HEK293 (cell line): Measurements from ENCODE around the gene SPACA7.

Experiments used
- CTCF ChIA-PET: fragments of 350-600 bp; formaldehyde crosslinking; extraction: SDS; loops from one replicate; lab custom pipeline; 2021; ENCODE audit warnings: antibody characterized with exemption; lab: Yijun Ruan, JAX
- POLR2A ChIA-PET: fragments of 300-600 bp; formaldehyde crosslinking; extraction: SDS; loops from one replicate; lab custom pipeline; 2020; ENCODE audit warnings: antibody characterized with exemption, inconsistent platforms; lab: Yijun Ruan, JAX
- H3K27ac ChIP-seq: fragments of 200-500 bp; sonication (Bioruptor generic); 2 replicates; pipeline ENCODE4 v1.5.1; 2014; ENCODE audit warnings: low read depth, low read length, control low read depth, inconsistent platforms; ENCODE audit errors: extremely low read depth
- H3K36me3 ChIP-seq, 2 experiments: fragments of 200-500 bp in 1 of 2; sonication (Bioruptor generic) in 1 of 2; 1 replicate in 1 of 2; 2 replicates in 1 of 2; pipeline ENCODE4 v1.5.1; 2014 to 2017; ENCODE audit warnings: inconsistent platforms in 2 of 2, low read length in 2 of 2; ENCODE audit not compliant: control insufficient read depth in 2 of 2, insufficient read depth in 1 of 2
- H3K4me1 ChIP-seq: fragments of 200-500 bp; sonication (Bioruptor generic); 2 replicates; pipeline ENCODE4 v1.5.1; 2014; ENCODE audit warnings: mild to moderate bottlenecking, low read length, inconsistent platforms; ENCODE audit not compliant: control insufficient read depth, insufficient read depth
- H3K4me3 ChIP-seq: 2 replicates; pipeline ENCODE4 v1.5.1; 2011; ENCODE audit warnings: low read depth, mild to moderate bottlenecking, control low read depth, low read length, moderate library complexity
- H3K9me3 ChIP-seq: fragments of 200-500 bp; sonication (Bioruptor generic); 2 replicates; pipeline ENCODE4 v1.5.1; 2014; ENCODE audit warnings: low read depth, low read length, inconsistent platforms; ENCODE audit not compliant: control insufficient read depth, insufficient read depth
- GLI2 ChIP-seq: fragments of 450-650 bp; formaldehyde crosslinking; IDR thresholded peaks from 2 replicates; pipeline ENCODE4; 2017; ENCODE audit warnings: missing biosample characterization, missing genetic modification characterization, low read depth, borderline replicate concordance
- HOXD13 ChIP-seq: sonication (generic); formaldehyde crosslinking; IDR thresholded peaks from 2 replicates; pipeline ENCODE4 v1.8.0; 2022; ENCODE audit warnings: missing genetic modification reagents, borderline replicate concordance
- KLF1 ChIP-seq: fragments of 450-650 bp; formaldehyde crosslinking; IDR thresholded peaks from 2 replicates; pipeline ENCODE4 v1.5.1; 2016; ENCODE audit warnings: missing biosample characterization, missing genetic modification characterization
- MZF1 ChIP-seq: fragments of 450-650 bp; formaldehyde crosslinking; IDR thresholded peaks from 2 replicates; pipeline ENCODE4 v1.5.1; 2017; ENCODE audit warnings: missing biosample characterization, missing genetic modification characterization, borderline replicate concordance
- SP7 ChIP-seq: fragments of 450-650 bp; formaldehyde crosslinking; IDR thresholded peaks from 2 replicates; pipeline ENCODE4 v1.5.1; 2016; ENCODE audit warnings: missing biosample characterization, missing genetic modification characterization
- TRIM28 ChIP-seq: IDR thresholded peaks from 2 replicates; pipeline ENCODE4 v1.6.1; 2011; ENCODE audit warnings: low read length, control low read depth, borderline replicate concordance
- ZBTB10 ChIP-seq: fragments of 450-650 bp; formaldehyde crosslinking; IDR thresholded peaks from 2 replicates; pipeline ENCODE4 v1.5.1; 2016; ENCODE audit warnings: missing biosample characterization, missing genetic modification characterization
- ZFHX2 ChIP-seq: fragments of 450-650 bp; formaldehyde crosslinking; conservative IDR thresholded peaks from 2 replicates; pipeline ENCODE4 v1.5.1; 2016; ENCODE audit warnings: missing biosample characterization, missing genetic modification characterization
- ZNF132 ChIP-seq: fragments of 450-650 bp; formaldehyde crosslinking; IDR thresholded peaks from 2 replicates; pipeline ENCODE4 v1.5.1; 2017; ENCODE audit warnings: missing biosample characterization, missing genetic modification characterization, borderline replicate concordance
- ZNF133 ChIP-seq: fragments of 450-650 bp; formaldehyde crosslinking; IDR thresholded peaks from 2 replicates; pipeline ENCODE4 v1.5.1; 2016; ENCODE audit warnings: missing biosample characterization, missing genetic modification characterization
- ZNF146 ChIP-seq: fragments of 450-650 bp; formaldehyde crosslinking; IDR thresholded peaks from 2 replicates; pipeline ENCODE4 v1.5.1; 2016; ENCODE audit warnings: missing biosample characterization, missing genetic modification characterization
- ZNF169 ChIP-seq: fragments of 450-650 bp; formaldehyde crosslinking; IDR thresholded peaks from 2 replicates; pipeline ENCODE4 v1.5.1; 2016; ENCODE audit warnings: missing biosample characterization, missing genetic modification characterization
- ZNF248 ChIP-seq: fragments of 450-650 bp; formaldehyde crosslinking; IDR thresholded peaks from 2 replicates; pipeline ENCODE4 v1.5.1; 2017; ENCODE audit warnings: missing biosample characterization, missing genetic modification characterization
- ZNF433 ChIP-seq: fragments of 450-650 bp; formaldehyde crosslinking; IDR thresholded peaks from 2 replicates; pipeline ENCODE4 v1.5.1; 2016; ENCODE audit warnings: missing biosample characterization, missing genetic modification characterization, low read depth
- ZNF518A ChIP-seq: fragments of 450-650 bp; formaldehyde crosslinking; conservative IDR thresholded peaks from 2 replicates; pipeline ENCODE4 v1.5.1; 2016; ENCODE audit warnings: low read depth, missing biosample characterization, missing genetic modification characterization
- ZNF639 ChIP-seq: fragments of 450-650 bp; formaldehyde crosslinking; IDR thresholded peaks from 2 replicates; pipeline ENCODE4 v1.5.1; 2016; ENCODE audit warnings: missing biosample characterization, missing genetic modification characterization
- ZNF677 ChIP-seq: fragments of 450-650 bp; IDR thresholded peaks from 2 replicates; pipeline ENCODE4 v1.5.0; 2018; ENCODE audit warnings: missing biosample characterization, mild to moderate bottlenecking, missing genetic modification characterization, moderate library complexity
- ZNF76 ChIP-seq: fragments of 450-650 bp; formaldehyde crosslinking; IDR thresholded peaks from 2 replicates; pipeline ENCODE4; 2016; ENCODE audit warnings: low read depth, missing biosample characterization, missing genetic modification characterization, borderline replicate concordance
- ZNF777 ChIP-seq: fragments of 450-650 bp; formaldehyde crosslinking; IDR thresholded peaks from 2 replicates; pipeline ENCODE4 v1.5.1; 2017; ENCODE audit warnings: missing biosample characterization, missing genetic modification characterization, borderline replicate concordance
- ZNF785 ChIP-seq: fragments of 450-650 bp; formaldehyde crosslinking; IDR thresholded peaks from 2 replicates; pipeline ENCODE4 v1.5.1; 2016; ENCODE audit warnings: missing biosample characterization, missing genetic modification characterization
- TF ChIP-seq, protein P1 (sequence below): fragments of 450-650 bp; formaldehyde crosslinking; IDR thresholded peaks from 2 replicates; pipeline ENCODE4 v1.5.1; 2016; ENCODE audit warnings: missing biosample characterization, missing genetic modification characterization

The SPACA7 gene

GRCh38 chr13:112450118-112450903, 74.2 kb downstream of the SPACA7 start (continued):
- TF ChIP-seq ZBTB10 (tag by site-specific recombination) (no peak), ZNF76 (tag by site-specific recombination) (no peak)

DNA sequence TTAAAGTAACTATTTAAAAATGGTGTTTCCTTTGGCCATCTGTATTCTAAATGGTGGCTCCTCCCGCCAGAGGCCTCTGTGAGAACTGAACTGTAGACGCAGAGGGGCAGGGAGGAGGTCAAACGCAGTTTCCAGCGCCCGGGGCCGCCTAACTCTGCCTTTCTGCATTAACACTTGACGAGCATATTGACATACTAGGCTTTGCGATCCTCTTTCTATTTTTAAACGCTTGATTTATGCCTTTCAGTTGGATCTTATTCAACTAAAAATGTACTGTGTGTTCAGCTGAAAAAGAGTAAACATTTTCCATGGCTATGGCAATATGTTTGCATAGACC, 74.7 kb downstream of the SPACA7 start:
- no peak overlapping the region for H3K4me3 ChIP-seq
- ChIA-PET POLR2A (no interaction called here), CTCF (no interaction called here)
- no peak overlapping the region for H3K27ac ChIP-seq
- no peaks in the 10 kb centered on the region for H3K36me3 ChIP-seq
- no peaks in the 10 kb centered on the region for H3K9me3 ChIP-seq
- TF ChIP-seq ZNF777 (tag by site-specific recombination) (no peak), ZNF433 (no peak), ZNF639 (tag by site-specific recombination) (no peak), SP7 (no peak)
- TF ChIP-seq, protein P1, sequence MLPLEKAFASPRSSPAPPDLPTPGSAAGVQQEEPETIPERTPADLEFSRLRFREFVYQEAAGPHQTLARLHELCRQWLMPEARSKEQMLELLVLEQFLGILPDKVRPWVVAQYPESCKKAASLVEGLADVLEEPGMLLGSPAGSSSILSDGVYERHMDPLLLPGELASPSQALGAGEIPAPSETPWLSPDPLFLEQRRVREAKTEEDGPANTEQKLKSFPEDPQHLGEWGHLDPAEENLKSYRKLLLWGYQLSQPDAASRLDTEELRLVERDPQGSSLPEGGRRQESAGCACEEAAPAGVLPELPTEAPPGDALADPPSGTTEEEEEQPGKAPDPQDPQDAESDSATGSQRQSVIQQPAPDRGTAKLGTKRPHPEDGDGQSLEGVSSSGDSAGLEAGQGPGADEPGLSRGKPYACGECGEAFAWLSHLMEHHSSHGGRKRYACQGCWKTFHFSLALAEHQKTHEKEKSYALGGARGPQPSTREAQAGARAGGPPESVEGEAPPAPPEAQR (tag by site-specific recombination), result no peak
- H3K4me1 ChIP-seq, result no peaks in the 10 kb centered on the region

DNA sequence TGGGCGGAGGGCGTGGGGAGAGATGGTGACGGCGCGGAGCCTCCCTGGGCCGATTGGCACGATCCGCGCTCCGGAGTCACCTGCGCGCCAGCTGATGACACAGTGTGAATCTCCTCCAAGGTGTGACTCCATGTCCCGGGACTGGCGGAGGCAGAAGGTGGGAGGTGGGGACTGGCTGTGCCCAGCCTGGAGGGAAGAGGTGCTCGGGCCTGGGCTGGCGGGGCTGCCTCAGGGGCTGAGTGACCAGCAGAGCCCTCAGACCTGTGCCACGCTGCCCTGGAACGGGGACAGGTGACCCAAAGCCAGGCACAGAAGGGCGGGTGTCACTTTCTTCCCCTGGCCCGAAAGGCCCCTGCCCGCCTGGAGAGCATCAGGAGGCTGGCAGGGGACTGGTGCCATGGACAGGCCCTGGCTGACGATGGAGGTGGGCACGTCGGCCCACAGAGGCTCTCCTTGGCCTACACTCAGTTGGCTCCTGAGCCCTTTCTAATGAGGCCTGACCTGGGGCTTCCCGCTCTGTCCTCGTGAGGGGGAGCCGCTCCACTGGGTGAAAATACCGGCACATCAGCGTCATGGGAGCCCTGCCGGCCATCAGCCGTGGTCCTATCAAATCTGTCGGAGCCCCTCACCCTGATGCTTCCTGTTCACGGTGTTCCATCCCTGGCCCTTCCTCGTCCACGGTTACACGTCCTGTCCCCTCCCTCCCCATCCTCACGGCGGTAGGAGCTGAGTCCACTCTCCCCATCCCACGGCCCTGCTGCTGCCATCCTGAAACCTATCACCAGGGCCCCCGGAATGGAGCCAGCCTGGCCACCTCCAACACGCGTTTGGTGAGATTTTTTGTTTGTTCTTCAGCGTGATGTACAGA, 75.6 kb downstream of the SPACA7 start:
- ChIA-PET CTCF (interaction anchor here (0.7 kb wide), 1 partner anchor 1450 kb away, joined by 3 read pairs; no protein-coding TSS in a partner anchor), POLR2A (no interaction called here)
- Histone ChIP-seq H3K4me3 (no peak overlapping the region), H3K9me3 (no peaks in the 10 kb centered on the region), H3K36me3 (no peaks in the 10 kb centered on the region), H3K27ac (no peak overlapping the region), H3K4me1 (no peaks in the 10 kb centered on the region)
- TF ChIP-seq ZNF785 (tag by site-specific recombination) (no peak), ZNF248 (tag by site-specific recombination) (no peak), ZNF132 (no peak), ZFHX2 (tag by site-specific recombination) (no peak), ZNF146 (tag by site-specific recombination) (no peak), MZF1 (no peak), TRIM28 (no peak), HOXD13 (no peak), ZNF518A (tag by site-specific recombination) (no peak), ZNF169 (tag by site-specific recombination) (no peak), KLF1 (tag by site-specific recombination) (no peak), ZNF677 (tag by site-specific recombination) (no peak), GLI2 (tag by site-specific recombination) (no peak), ZNF133 (tag by site-specific recombination) (no peak)
